Stomach (tissue), 4 donors: ENCODE data around the gene ASAH2B.

Experiments used
- POLR2A ChIP-seq, 4 donors: fragments of 450-650 bp; IDR thresholded peaks; one replicate each; pipeline ENCODE4 v1.6.1; 2016; ENCODE audit warnings: antibody characterized with exemption in 4 of 4, control low read depth in 2 of 4, mild to moderate bottlenecking in 1 of 4, moderate library complexity in 1 of 4
- TF ChIP-seq, protein P1 (sequence below), 7 experiments: fragments of 450-650 bp in 4 of 7; fragments of 200-600 bp in 3 of 7; sonication (generic) in 3 of 7; IDR thresholded peaks; one replicate each; pipeline ENCODE4 v1.5.1; 2016 to 2019; ENCODE audit warnings: antibody characterized with exemption in 7 of 7, control low read depth in 2 of 7, mild to moderate bottlenecking in 1 of 7

DNA sequence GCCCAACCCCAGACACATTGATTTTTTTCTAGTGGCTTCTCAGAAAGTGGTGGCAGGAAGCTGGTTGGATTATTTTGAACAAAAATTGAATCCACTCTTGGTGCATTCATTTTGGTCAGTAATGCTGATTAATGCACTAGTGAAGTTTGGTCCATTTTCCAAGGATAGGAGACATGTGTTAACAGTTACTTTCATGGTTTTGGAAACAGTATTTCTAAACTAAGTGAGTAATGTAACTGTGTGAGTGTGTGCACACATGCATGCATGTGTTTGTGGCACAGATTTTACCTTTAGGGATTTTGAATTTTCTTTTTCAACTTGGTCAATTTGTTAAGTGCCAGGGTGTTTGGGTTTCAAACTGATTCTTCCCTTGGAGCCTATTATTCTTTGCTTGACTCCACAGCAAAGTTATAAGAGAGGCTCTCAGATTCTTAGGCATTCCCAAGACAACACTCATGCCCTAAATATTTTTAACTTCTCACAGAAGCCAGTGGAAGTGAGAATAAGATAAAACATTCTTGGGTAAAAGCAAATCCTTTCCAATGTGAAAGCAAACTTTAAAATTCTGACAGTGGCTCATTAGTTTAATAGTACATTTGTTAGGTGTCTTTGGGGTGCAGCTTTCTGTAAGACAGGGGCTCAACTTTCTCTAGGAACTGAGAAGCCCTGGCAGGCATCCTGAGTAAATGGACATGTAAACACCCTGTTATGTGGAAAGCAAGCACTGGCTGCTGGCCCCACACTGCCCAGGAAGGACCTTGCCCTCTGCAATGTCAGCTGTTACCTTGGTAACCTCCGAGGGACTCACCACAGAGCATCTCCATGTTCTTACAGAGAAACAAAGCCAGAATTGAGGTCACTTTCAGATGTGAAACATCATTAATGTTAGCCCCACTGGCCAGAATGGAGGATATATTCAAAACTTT is 68.4 kb downstream of the ASAH2B start:
- TF ChIP-seq, protein P1, sequence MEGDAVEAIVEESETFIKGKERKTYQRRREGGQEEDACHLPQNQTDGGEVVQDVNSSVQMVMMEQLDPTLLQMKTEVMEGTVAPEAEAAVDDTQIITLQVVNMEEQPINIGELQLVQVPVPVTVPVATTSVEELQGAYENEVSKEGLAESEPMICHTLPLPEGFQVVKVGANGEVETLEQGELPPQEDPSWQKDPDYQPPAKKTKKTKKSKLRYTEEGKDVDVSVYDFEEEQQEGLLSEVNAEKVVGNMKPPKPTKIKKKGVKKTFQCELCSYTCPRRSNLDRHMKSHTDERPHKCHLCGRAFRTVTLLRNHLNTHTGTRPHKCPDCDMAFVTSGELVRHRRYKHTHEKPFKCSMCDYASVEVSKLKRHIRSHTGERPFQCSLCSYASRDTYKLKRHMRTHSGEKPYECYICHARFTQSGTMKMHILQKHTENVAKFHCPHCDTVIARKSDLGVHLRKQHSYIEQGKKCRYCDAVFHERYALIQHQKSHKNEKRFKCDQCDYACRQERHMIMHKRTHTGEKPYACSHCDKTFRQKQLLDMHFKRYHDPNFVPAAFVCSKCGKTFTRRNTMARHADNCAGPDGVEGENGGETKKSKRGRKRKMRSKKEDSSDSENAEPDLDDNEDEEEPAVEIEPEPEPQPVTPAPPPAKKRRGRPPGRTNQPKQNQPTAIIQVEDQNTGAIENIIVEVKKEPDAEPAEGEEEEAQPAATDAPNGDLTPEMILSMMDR (IDR thresholded peaks at IDR 0.05): no peak
- no peak for TF ChIP-seq POLR2A (IDR thresholded peaks at IDR 0.05)
